DND-41 (cell line): Measurements from ENCODE around the gene GSG1L.

Experiments used
- CTCF ChIP-seq: IDR thresholded peaks from 2 replicates; pipeline ENCODE4 v1.5.1; 2012; ENCODE audit warnings: borderline replicate concordance, low read length, moderate library complexity, mild to moderate bottlenecking; ENCODE audit not compliant: poor library complexity, severe bottlenecking; ENCODE audit errors: extremely low read depth
- EZH2 ChIP-seq: IDR thresholded peaks from 3 replicates; pipeline ENCODE4 v1.6.1; 2012; ENCODE audit warnings: borderline replicate concordance, low read depth, mild to moderate bottlenecking, moderate library complexity, low read length, inconsistent platforms; ENCODE audit not compliant: severe bottlenecking

GRCh38 chr16:27890866-27891265 is 172.6 kb downstream of the GSG1L start:
- TF ChIP-seq CTCF = no peak
- no peak for TF ChIP-seq EZH2
